PFSK-1 (cell line): ENCODE data around the gene XKR7.

ENCODE experiments used
- POLR2AphosphoS5 ChIP-seq: IDR thresholded peaks from 2 replicates; pipeline ENCODE4 v1.6.1; 2012; ENCODE audit warnings: low read depth, mild to moderate bottlenecking, control low read depth, low read length, moderate library complexity
- TAF1 ChIP-seq: IDR thresholded peaks from 2 replicates; pipeline ENCODE4 v1.6.1; 2012; ENCODE audit warnings: low read length, control low read depth, borderline replicate concordance; ENCODE audit not compliant: insufficient read depth
- TF ChIP-seq, protein P1 (sequence below), 2 experiments: IDR thresholded peaks; 2 replicates each; pipeline versions ENCODE4 v1.6.1 to v1.8.0; 2011 to 2012; ENCODE audit warnings: low read depth in 2 of 2, low read length in 2 of 2, control low read depth in 1 of 2, inconsistent platforms in 1 of 2, mild to moderate bottlenecking in 1 of 2, moderate library complexity in 1 of 2; ENCODE audit not compliant: insufficient read depth in 1 of 2

DNA sequence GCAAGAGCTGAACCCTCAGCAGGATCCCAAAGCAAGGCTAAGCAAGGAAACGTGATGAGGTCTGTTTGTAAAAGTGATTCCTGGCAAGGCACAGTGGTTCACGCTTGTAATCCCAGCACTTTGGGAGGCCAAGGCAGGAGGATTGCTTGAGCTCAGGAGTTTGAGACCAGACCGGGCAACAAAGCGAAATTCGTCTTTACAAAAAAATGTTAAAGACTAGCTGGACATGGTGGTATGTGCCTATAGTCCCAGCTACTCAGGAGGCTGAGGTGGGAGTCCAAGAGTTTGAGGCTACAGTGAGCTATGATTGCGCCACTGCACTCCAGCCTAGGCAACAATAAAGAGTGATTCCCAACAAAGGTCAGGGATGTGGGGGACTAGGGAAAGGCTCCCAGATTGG, 4.1 kb upstream of the XKR7 start:
- no peak for TF ChIP-seq POLR2AphosphoS5
- no peak for TF ChIP-seq TAF1
- TF ChIP-seq, protein P1, sequence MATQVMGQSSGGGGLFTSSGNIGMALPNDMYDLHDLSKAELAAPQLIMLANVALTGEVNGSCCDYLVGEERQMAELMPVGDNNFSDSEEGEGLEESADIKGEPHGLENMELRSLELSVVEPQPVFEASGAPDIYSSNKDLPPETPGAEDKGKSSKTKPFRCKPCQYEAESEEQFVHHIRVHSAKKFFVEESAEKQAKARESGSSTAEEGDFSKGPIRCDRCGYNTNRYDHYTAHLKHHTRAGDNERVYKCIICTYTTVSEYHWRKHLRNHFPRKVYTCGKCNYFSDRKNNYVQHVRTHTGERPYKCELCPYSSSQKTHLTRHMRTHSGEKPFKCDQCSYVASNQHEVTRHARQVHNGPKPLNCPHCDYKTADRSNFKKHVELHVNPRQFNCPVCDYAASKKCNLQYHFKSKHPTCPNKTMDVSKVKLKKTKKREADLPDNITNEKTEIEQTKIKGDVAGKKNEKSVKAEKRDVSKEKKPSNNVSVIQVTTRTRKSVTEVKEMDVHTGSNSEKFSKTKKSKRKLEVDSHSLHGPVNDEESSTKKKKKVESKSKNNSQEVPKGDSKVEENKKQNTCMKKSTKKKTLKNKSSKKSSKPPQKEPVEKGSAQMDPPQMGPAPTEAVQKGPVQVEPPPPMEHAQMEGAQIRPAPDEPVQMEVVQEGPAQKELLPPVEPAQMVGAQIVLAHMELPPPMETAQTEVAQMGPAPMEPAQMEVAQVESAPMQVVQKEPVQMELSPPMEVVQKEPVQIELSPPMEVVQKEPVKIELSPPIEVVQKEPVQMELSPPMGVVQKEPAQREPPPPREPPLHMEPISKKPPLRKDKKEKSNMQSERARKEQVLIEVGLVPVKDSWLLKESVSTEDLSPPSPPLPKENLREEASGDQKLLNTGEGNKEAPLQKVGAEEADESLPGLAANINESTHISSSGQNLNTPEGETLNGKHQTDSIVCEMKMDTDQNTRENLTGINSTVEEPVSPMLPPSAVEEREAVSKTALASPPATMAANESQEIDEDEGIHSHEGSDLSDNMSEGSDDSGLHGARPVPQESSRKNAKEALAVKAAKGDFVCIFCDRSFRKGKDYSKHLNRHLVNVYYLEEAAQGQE (IDR thresholded peaks at IDR 0.05; ENCODE audit: insufficient read depth in 1 of 2, low read depth in 2 of 2, low read length in 2 of 2): no peak
